HCT116 (cell line): ENCODE results near the gene EML1. TPM values are rescaled to one million over a fixed set of nuclear protein-coding genes. Genes with fewer than 3 reads are reported as not detected.

Experiments
- ATAC-seq: fragments of 200-7000 bp; cut with Tn5 transposase; 2 replicates; pipeline ENCODE4 v1.9.1; 2020; ENCODE audit warnings: mild to moderate bottlenecking, moderate library complexity
- BruUV-seq: library from RNA; stranded (reverse); fragments of 400-500 nt; replicated peaks from 2 replicates; lab custom pipeline; 2021; lab: Mats Ljungman, UMichigan
- CTCF ChIA-PET: fragments of 300-600 bp; sonication (Branson Sonifier 250); formaldehyde crosslinking; loops from one replicate; lab custom pipeline; 2021; ENCODE audit warnings: antibody characterized with exemption; lab: Charles Lee
- POLR2A ChIA-PET: fragments of 300-600, 350-600 bp; sonication (Branson Sonifier 250); formaldehyde crosslinking; loops from one replicate; lab custom pipeline; 2021; ENCODE audit warnings: antibody characterized with exemption; lab: Charles Lee
- RAD21 ChIA-PET, 2 experiments: fragments of 300-600 bp; sonication (Branson Sonifier 250); formaldehyde crosslinking; loops; one replicate each; lab custom pipeline; 2023; ENCODE audit warnings: low total read pairs in 2 of 2; ENCODE audit not compliant: uncharacterized antibody in 2 of 2, unreplicated experiment in 2 of 2, low non-redundant PET in 1 of 2; lab: Charles Lee
- DNase-seq: peaks from one replicate; pipeline ENCODE4 v3.0.0-alpha.2; 2010; ENCODE audit warnings: low read depth, low spot score
- H2AFZ ChIP-seq: fragments of 200-600 bp; shearing (Covaris generic), sonication (generic); 2 replicates; pipeline ENCODE4 v1.6.1; 2017; ENCODE audit warnings: low read depth, mixed run types, mixed read lengths, antibody characterized with exemption, low read length; ENCODE audit not compliant: poor library complexity, severe bottlenecking
- H3K27ac ChIP-seq: 2 replicates; pipeline ENCODE4 v1.5.1; 2012; ENCODE audit warnings: low read depth, low read length
- H3K27me3 ChIP-seq: fragments of 200-600 bp; sonication (generic); 2 replicates; pipeline ENCODE4 v1.6.1; 2016; ENCODE audit warnings: mixed run types, low read length, mixed read lengths; ENCODE audit not compliant: insufficient read depth
- H3K36me3 ChIP-seq, 2 experiments: fragments of 200-500 bp in 1 of 2; fragments of 200-600 bp in 1 of 2; sonication (Bioruptor generic) in 1 of 2; sonication (generic) in 1 of 2; 2 replicates each; pipeline versions ENCODE4 v1.5.1 to v1.6.1; 2014 to 2016; ENCODE audit warnings: low read length in 2 of 2, inconsistent platforms in 1 of 2, mixed read lengths in 1 of 2, mixed run types in 1 of 2; ENCODE audit not compliant: insufficient read depth in 2 of 2, control insufficient read depth in 1 of 2
- H3K4me1 ChIP-seq, 2 experiments: fragments of 200-600 bp in 1 of 2; sonication (generic) in 1 of 2; 2 replicates each; pipeline versions ENCODE4 v1.5.1 to v1.6.1; 2012 to 2017; ENCODE audit warnings: low read length in 2 of 2, inconsistent platforms in 1 of 2, mild to moderate bottlenecking in 1 of 2, mixed read lengths in 1 of 2, mixed run types in 1 of 2, moderate library complexity in 1 of 2; ENCODE audit not compliant: insufficient read depth in 2 of 2, control insufficient read depth in 1 of 2
- H3K4me2 ChIP-seq: fragments of 200-600 bp; sonication (generic); 2 replicates; pipeline ENCODE4 v1.6.1; 2017; ENCODE audit warnings: mixed run types, low read length, mixed read lengths
- H3K4me3 ChIP-seq, 2 experiments: fragments of 200-600 bp in 1 of 2; sonication (generic) in 1 of 2; replicated peaks in 1 of 2; 2 replicates each; pipeline ENCODE4 v1.5.1; 2011 to 2016; ENCODE audit warnings: low read length in 2 of 2, control low read depth in 1 of 2, low read depth in 1 of 2, mild to moderate bottlenecking in 1 of 2, mixed read lengths in 1 of 2, mixed run types in 1 of 2
- H3K79me2 ChIP-seq: fragments of 200-600 bp; sonication (generic); 2 replicates; pipeline ENCODE4 v1.6.1; 2017; ENCODE audit warnings: mild to moderate bottlenecking, mixed run types, low read length, moderate library complexity, mixed read lengths; ENCODE audit not compliant: insufficient read depth
- H3K9ac ChIP-seq: fragments of 200-600 bp; sonication (generic); 2 replicates; pipeline ENCODE4 v1.6.1; 2016; ENCODE audit warnings: low read length, mixed read lengths
- H3K9me2 ChIP-seq: fragments of 200-600 bp; sonication (generic), shearing (Covaris generic); 2 replicates; pipeline ENCODE4 v1.6.1; 2017; ENCODE audit warnings: mixed run types, mild to moderate bottlenecking, moderate library complexity; ENCODE audit not compliant: insufficient read depth
- H3K9me3 ChIP-seq, 2 experiments: fragments of 200-500 bp in 1 of 2; fragments of 200-600 bp in 1 of 2; sonication (Bioruptor generic) in 1 of 2; sonication (generic) in 1 of 2; 2 replicates each; pipeline ENCODE4 v1.6.1; 2014 to 2017; ENCODE audit warnings: low read length in 2 of 2, mixed read lengths in 2 of 2, inconsistent platforms in 1 of 2, low read depth in 1 of 2, mild to moderate bottlenecking in 1 of 2, mixed run types in 1 of 2, moderate library complexity in 1 of 2; ENCODE audit not compliant: control insufficient read depth in 1 of 2, insufficient read depth in 1 of 2
- H4K20me1 ChIP-seq: fragments of 200-600 bp; sonication (generic), shearing (Covaris generic); 2 replicates; pipeline ENCODE4 v1.6.1; 2017; ENCODE audit warnings: mixed run types, mild to moderate bottlenecking, moderate library complexity; ENCODE audit not compliant: insufficient read depth
- ATF3 ChIP-seq: IDR thresholded peaks from 2 replicates; pipeline ENCODE4 v1.6.1; 2012
- CBX3 ChIP-seq: IDR thresholded peaks from 2 replicates; pipeline ENCODE4 v1.6.1; 2012; ENCODE audit warnings: low read depth
- CTCF ChIP-seq, 3 experiments: fragments of 200-600 bp in 1 of 3; sonication (generic) in 1 of 3; IDR thresholded peaks in 2 of 3; conservative IDR thresholded peaks in 1 of 3; 2 replicates each; pipeline ENCODE4 v1.5.1; 2012 to 2017; ENCODE audit warnings: low read depth in 2 of 3, low read length in 2 of 3, antibody characterized with exemption in 1 of 3, borderline replicate concordance in 1 of 3, control low read depth in 1 of 3, mild to moderate bottlenecking in 1 of 3, mixed read lengths in 1 of 3, mixed run types in 1 of 3, moderate library complexity in 1 of 3; ENCODE audit not compliant: insufficient read depth in 1 of 3
- EGR1 ChIP-seq: IDR thresholded peaks from 2 replicates; pipeline ENCODE4 v1.6.1; 2012; ENCODE audit warnings: low read depth
- ELF1 ChIP-seq: IDR thresholded peaks from 2 replicates; pipeline ENCODE4 v1.6.1; 2012; ENCODE audit warnings: low read depth, borderline replicate concordance
- EZH2 ChIP-seq: fragments of 200-600 bp; sonication (generic); IDR thresholded peaks from 2 replicates; pipeline ENCODE4 v1.6.1; 2017; ENCODE audit warnings: antibody characterized with exemption, mixed run types
- EZH2phosphoT487 ChIP-seq: fragments of 200-600 bp; IDR thresholded peaks from 2 replicates; pipeline ENCODE4 v1.6.1; 2018; ENCODE audit warnings: antibody characterized with exemption, borderline replicate concordance
- FOSL1 ChIP-seq: IDR thresholded peaks from 2 replicates; pipeline ENCODE4 v1.6.1; 2012; ENCODE audit warnings: low read depth
- JUND ChIP-seq: IDR thresholded peaks from 2 replicates; pipeline ENCODE4 v1.6.1; 2012
- MAX ChIP-seq: IDR thresholded peaks from 2 replicates; pipeline ENCODE4 v1.6.1; 2012
- POLR2AphosphoS5 ChIP-seq: IDR thresholded peaks from 2 replicates; pipeline ENCODE4 v1.6.1; 2011; ENCODE audit warnings: mild to moderate bottlenecking, low read depth, low read length, moderate library complexity
- RAD21 ChIP-seq: IDR thresholded peaks from 2 replicates; pipeline ENCODE4 v1.6.1; 2012; ENCODE audit warnings: low read depth, mild to moderate bottlenecking
- REST ChIP-seq: IDR thresholded peaks from 2 replicates; pipeline ENCODE4 v1.6.1; 2012; ENCODE audit warnings: low read depth
- SIN3A ChIP-seq: IDR thresholded peaks from 2 replicates; pipeline ENCODE4 v1.6.1; 2012; ENCODE audit warnings: low read depth
- SP1 ChIP-seq: IDR thresholded peaks from 2 replicates; pipeline ENCODE4 v1.6.1; 2012; ENCODE audit warnings: low read depth
- SRF ChIP-seq: IDR thresholded peaks from 2 replicates; pipeline ENCODE4 v1.6.1; 2012; ENCODE audit warnings: low read depth
- TCF7L2 ChIP-seq: IDR thresholded peaks from 2 replicates; pipeline ENCODE4 v1.7.0; 2011; ENCODE audit warnings: borderline replicate concordance, inconsistent platforms; ENCODE audit not compliant: insufficient read depth, insufficient read length; ENCODE audit errors: extremely low read depth
- ZFX ChIP-seq: fragments of 450-650 bp; IDR thresholded peaks from 2 replicates; pipeline ENCODE4 v1.6.1; 2017
- ZNF274 ChIP-seq: fragments of 200-500 bp; sonication (Bioruptor generic); IDR thresholded peaks from 2 replicates; pipeline ENCODE4 v1.6.1; 2014; ENCODE audit warnings: mild to moderate bottlenecking, low read depth, low read length, inconsistent platforms
- intact Hi-C: fragments of 100-400 bp; cut with micrococcal nuclease; formaldehyde crosslinking; loops from 2 replicates; pipeline ENCODE4 v1.10.0; 2022
- total RNA-seq: library from RNA; stranded (reverse); gene quantifications from one replicate; pipeline ENCODE4 v1.2.1, GENCODE V29; 2021; ENCODE audit not compliant: unreplicated experiment

Gene EML1
- total RNA-seq, 1 experiment from 2014 or later, result 7.4 TPM

- POLR2A ChIA-PET, result no interaction called here
- no peaks in the 10 kb centered on the region for H3K79me2 ChIP-seq
- H3K36me3 ChIP-seq, result no peaks in the 10 kb centered on the region
- no peaks in the 10 kb centered on the region for H4K20me1 ChIP-seq
- intact Hi-C loops, result no loop called here
- no peak overlapping the region for H3K27ac ChIP-seq
- no peak overlapping the region for H3K9ac ChIP-seq
- no peak overlapping the region for H2AFZ ChIP-seq
- H3K4me2 ChIP-seq, result no peak overlapping the region
- no peaks in the 10 kb centered on the region for H3K9me2 ChIP-seq
- no peak overlapping the region for H3K4me3 ChIP-seq
- H3K9me3 ChIP-seq, result no peaks in the 10 kb centered on the region
- no peak for TF ChIP-seq RAD21
- TF ChIP-seq SIN3A, result no peak
- TF ChIP-seq SP1, result no peak
- no peak for TF ChIP-seq ZFX
- no peak for TF ChIP-seq SRF
- TF ChIP-seq REST, result no peak
- no peak for TF ChIP-seq JUND
- TF ChIP-seq TCF7L2, result no peak
- no peak for TF ChIP-seq ELF1
- no peak for TF ChIP-seq MAX
- TF ChIP-seq ZNF274, result no peak
- no peak for TF ChIP-seq ATF3
- no peak for TF ChIP-seq CBX3
- no peak for TF ChIP-seq EGR1
- no peak for TF ChIP-seq EZH2
- TF ChIP-seq POLR2AphosphoS5, result no peak
- no peak for TF ChIP-seq EZH2phosphoT487
- no peak for TF ChIP-seq FOSL1
- no peak for TF ChIP-seq CTCF (IDR thresholded peaks at IDR 0.05 in 2 of 3, conservative IDR thresholded peaks at IDR 0.05 in 1 of 3; ENCODE audit: borderline replicate concordance in 1 of 3, insufficient read depth in 1 of 3, low read depth in 2 of 3, low read length in 2 of 3)
- CTCF ChIA-PET, result interaction anchor here (0.7 kb wide), 1 partner anchor 15 kb away, joined by 3 read pairs; no protein-coding TSS in a partner anchor
- peaks cover 0 to 3% of the 10 kb centered on the region in 2 experiments; a peak in 3 of 4 replicates for H3K4me1 ChIP-seq
- BruUV-seq, result no TSS peak
- H3K27me3 ChIP-seq, result no peaks in the 10 kb centered on the region
- ATAC-seq (no peak), DNase-seq (no peak)
- RAD21 ChIA-PET, result no interaction called here
These were observed 48.4 kb upstream of the EML1 start for GRCh38 chr14:99744873-99745224.
